ENCODE results near the gene YWHAG. TPM values are rescaled to one million over a fixed set of nuclear protein-coding genes. Genes with fewer than 3 reads are reported as not detected.
A peak's percentile ranks its signal among the peaks of the same experiment; 100 is the strongest.

YWHAG gene
- total and polyA plus RNA-seq, 9 of the 15 experiments (the other 6 are each of a cell fraction or from before 2014, with no cell fraction given), result 30.4 to 246 (median 94.5) TPM

DNA sequence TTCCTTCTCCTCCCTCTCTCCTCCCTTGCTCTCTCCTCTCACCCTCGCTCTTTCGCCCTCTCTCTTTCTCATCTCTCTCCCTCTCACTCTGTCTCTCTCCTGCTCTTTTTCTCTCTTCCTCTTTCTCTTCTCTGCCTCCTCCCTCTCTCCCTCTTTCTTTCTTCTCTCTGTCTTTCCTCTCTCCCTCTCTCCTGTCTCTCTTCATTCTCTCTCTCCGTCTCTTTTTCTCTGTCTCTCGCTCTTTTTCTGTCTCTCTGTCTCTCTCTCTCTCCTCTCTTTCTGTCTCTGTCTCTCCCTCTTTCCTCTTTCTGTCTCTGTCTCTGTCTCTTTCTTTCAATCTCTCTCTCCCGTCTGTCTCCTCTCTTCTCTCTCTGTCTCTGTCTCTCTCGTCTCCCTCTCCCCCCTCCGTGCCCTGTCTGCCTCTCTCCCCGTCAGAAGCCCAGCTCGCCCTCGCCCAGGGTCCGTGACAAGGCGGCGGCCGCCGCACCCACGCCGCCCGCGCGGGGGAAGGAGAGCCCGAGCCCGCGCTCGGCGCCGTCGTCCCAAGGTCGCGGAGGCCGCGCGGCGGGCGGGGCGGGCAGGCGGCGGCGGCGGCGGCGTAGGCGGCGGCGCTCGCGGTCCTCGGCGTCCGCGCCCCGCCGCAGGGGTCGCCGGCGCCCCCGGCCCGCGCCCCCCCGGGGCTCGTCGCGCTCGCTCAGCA, 77.6 kb downstream of the YWHAG start (continued):
- TF ChIP-seq ZBTB43 (CRISPR knock-in tag; IDR thresholded peaks at IDR 0.05) (no peak), U2AF1 (optimal IDR thresholded peaks at IDR 0.05; ENCODE audit: low read depth, low read length) (no peak), HNRNPH1 (optimal IDR thresholded peaks at IDR 0.05; ENCODE audit: low read depth, low read length) (no peak), ZNF184 (CRISPR knock-in tag; IDR thresholded peaks at IDR 0.05) (no peak), MYBL2 (IDR thresholded peaks at IDR 0.05; ENCODE audit: low read depth) (peak; percentile 36; the same call in 1 of the 2 replicates), MYBL2 (CRISPR knock-in tag; IDR thresholded peaks at IDR 0.05; ENCODE audit: borderline replicate concordance) (no peak), WHSC1 (IDR thresholded peaks at IDR 0.05; ENCODE audit: low read length) (no peak), HDAC3 (IDR thresholded peaks at IDR 0.05; ENCODE audit: borderline replicate concordance, partially characterized antibody) (no peak), MAX (CRISPR knock-in tag; IDR thresholded peaks at IDR 0.05) (no peak), FOSL1 (tag; conservative IDR thresholded peaks at IDR 0.05) (no peak), STAT5B (CRISPR knock-in tag; IDR thresholded peaks at IDR 0.05) (no peak), C11orf30 (IDR thresholded peaks at IDR 0.05; ENCODE audit: low read depth) (no peak), MBD2 (IDR thresholded peaks at IDR 0.05; ENCODE audit: borderline replicate concordance, low read depth) (no peak), ILK (tag; IDR thresholded peaks at IDR 0.05; ENCODE audit: borderline replicate concordance, low read depth) (no peak; the same call in 1 of the 2 replicates), TCF15 (CRISPR knock-in tag; IDR thresholded peaks at IDR 0.05) (no peak), OTX1 (CRISPR knock-in tag; IDR thresholded peaks at IDR 0.05) (peak; percentile 90), CC2D1A (IDR thresholded peaks at IDR 0.05) (peak; percentile 56), STAG1 (CRISPR knock-in tag; IDR thresholded peaks at IDR 0.05; ENCODE audit: borderline replicate concordance) (no peak)
- TF ChIP-seq, protein P1, sequence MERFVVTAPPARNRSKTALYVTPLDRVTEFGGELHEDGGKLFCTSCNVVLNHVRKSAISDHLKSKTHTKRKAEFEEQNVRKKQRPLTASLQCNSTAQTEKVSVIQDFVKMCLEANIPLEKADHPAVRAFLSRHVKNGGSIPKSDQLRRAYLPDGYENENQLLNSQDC (CRISPR knock-in tag; IDR thresholded peaks at IDR 0.05), result no peak
- TF ChIP-seq, protein P2, sequence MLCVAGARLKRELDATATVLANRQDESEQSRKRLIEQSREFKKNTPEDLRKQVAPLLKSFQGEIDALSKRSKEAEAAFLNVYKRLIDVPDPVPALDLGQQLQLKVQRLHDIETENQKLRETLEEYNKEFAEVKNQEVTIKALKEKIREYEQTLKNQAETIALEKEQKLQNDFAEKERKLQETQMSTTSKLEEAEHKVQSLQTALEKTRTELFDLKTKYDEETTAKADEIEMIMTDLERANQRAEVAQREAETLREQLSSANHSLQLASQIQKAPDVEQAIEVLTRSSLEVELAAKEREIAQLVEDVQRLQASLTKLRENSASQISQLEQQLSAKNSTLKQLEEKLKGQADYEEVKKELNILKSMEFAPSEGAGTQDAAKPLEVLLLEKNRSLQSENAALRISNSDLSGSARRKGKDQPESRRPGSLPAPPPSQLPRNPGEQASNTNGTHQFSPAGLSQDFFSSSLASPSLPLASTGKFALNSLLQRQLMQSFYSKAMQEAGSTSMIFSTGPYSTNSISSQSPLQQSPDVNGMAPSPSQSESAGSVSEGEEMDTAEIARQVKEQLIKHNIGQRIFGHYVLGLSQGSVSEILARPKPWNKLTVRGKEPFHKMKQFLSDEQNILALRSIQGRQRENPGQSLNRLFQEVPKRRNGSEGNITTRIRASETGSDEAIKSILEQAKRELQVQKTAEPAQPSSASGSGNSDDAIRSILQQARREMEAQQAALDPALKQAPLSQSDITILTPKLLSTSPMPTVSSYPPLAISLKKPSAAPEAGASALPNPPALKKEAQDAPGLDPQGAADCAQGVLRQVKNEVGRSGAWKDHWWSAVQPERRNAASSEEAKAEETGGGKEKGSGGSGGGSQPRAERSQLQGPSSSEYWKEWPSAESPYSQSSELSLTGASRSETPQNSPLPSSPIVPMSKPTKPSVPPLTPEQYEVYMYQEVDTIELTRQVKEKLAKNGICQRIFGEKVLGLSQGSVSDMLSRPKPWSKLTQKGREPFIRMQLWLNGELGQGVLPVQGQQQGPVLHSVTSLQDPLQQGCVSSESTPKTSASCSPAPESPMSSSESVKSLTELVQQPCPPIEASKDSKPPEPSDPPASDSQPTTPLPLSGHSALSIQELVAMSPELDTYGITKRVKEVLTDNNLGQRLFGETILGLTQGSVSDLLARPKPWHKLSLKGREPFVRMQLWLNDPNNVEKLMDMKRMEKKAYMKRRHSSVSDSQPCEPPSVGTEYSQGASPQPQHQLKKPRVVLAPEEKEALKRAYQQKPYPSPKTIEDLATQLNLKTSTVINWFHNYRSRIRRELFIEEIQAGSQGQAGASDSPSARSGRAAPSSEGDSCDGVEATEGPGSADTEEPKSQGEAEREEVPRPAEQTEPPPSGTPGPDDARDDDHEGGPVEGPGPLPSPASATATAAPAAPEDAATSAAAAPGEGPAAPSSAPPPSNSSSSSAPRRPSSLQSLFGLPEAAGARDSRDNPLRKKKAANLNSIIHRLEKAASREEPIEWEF (CRISPR knock-in tag; IDR thresholded peaks at IDR 0.05), result no peak
- TF ChIP-seq, protein P3, sequence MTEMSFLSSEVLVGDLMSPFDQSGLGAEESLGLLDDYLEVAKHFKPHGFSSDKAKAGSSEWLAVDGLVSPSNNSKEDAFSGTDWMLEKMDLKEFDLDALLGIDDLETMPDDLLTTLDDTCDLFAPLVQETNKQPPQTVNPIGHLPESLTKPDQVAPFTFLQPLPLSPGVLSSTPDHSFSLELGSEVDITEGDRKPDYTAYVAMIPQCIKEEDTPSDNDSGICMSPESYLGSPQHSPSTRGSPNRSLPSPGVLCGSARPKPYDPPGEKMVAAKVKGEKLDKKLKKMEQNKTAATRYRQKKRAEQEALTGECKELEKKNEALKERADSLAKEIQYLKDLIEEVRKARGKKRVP (CRISPR knock-in tag; IDR thresholded peaks at IDR 0.05), result no peak
